ENCODE results near the gene QKI. TPM values are rescaled to one million over a fixed set of nuclear protein-coding genes. Genes with fewer than 3 reads are reported as not detected.
"Not testable (repeated sequence)": the region's sequence is repeated elsewhere in the genome, so short reads cannot be mapped to it uniquely, and the experiment has no call there.

QKI gene
- total RNA-seq, 1 donor, result 111 TPM

GRCh38 chr6:163413345-163414116 is 987 bp upstream of the QKI start:
- DNase-seq (ENCODE audit: low read depth in 2 of 3, low spot score in 2 of 3), result peak; percentile 94 to 98 (median 95)

GRCh38 chr6:163414946-163415619 is 565 bp downstream of the QKI start:
- peak in 2 of 3 donors; percentile 9 to 37 for DNase-seq (ENCODE audit: low read depth in 2 of 3, low spot score in 2 of 3)

GRCh38 chr6:163415620-163416556 is 1.4 kb downstream of the QKI start:
- peak; percentile 28 to 67 (median 48) for DNase-seq (ENCODE audit: low read depth in 2 of 3, low spot score in 2 of 3)

- peak in 2 of 3 donors; percentile 11 to 61 for DNase-seq (ENCODE audit: low read depth in 2 of 3, low spot score in 2 of 3)
Measured at GRCh38 chr6:163416557-163417253, 2.2 kb downstream of the QKI start.

GRCh38 chr6:163417595-163417994 is 3.1 kb downstream of the QKI start:
- DNase-seq (ENCODE audit: low read depth in 2 of 3, low spot score in 2 of 3), result no peak

- DNase-seq (ENCODE audit: low read depth in 2 of 3, low spot score in 2 of 3), result no peak
Measured at GRCh38 chr6:163418311-163419029, 4.0 kb downstream of the QKI start.

GRCh38 chr6:163419413-163420288 is 5.1 kb downstream of the QKI start:
- DNase-seq (ENCODE audit: low read depth in 2 of 3, low spot score in 2 of 3), result no peak

GRCh38 chr6:163420289-163420614 is 5.7 kb downstream of the QKI start:
- no peak for DNase-seq (ENCODE audit: low read depth in 2 of 3, low spot score in 2 of 3)

GRCh38 chr6:163422550-163422949 is 8.0 kb downstream of the QKI start:
- no peak for DNase-seq (ENCODE audit: low read depth in 2 of 3, low spot score in 2 of 3)

- no peak for DNase-seq (ENCODE audit: low read depth in 2 of 3, low spot score in 2 of 3)
Measured at GRCh38 chr6:163423696-163424095, 9.2 kb downstream of the QKI start.

- DNase-seq (ENCODE audit: low read depth in 2 of 3, low spot score in 2 of 3), result peak in 1 of 3 donors; percentile 78
Measured at GRCh38 chr6:163427498-163428254, 13.2 kb downstream of the QKI start.

GRCh38 chr6:163428373-163428772 is 13.9 kb downstream of the QKI start:
- no peak for DNase-seq (ENCODE audit: low read depth in 2 of 3, low spot score in 2 of 3)

- no peak for DNase-seq (ENCODE audit: low read depth in 2 of 3, low spot score in 2 of 3)
Measured at GRCh38 chr6:163429858-163430448, 15.4 kb downstream of the QKI start.

- peak in 1 of 3 donors; percentile 13 for DNase-seq (ENCODE audit: low read depth in 2 of 3, low spot score in 2 of 3)
Measured at GRCh38 chr6:163432300-163432699, 17.8 kb downstream of the QKI start.

GRCh38 chr6:163433486-163433885 is 19.0 kb downstream of the QKI start:
- not testable (repeated sequence) for DNase-seq (ENCODE audit: low read depth in 2 of 3, low spot score in 2 of 3)

GRCh38 chr6:163435023-163435422 is 20.5 kb downstream of the QKI start:
- DNase-seq (ENCODE audit: low read depth in 2 of 3, low spot score in 2 of 3), result no peak

- no peak for DNase-seq (ENCODE audit: low read depth in 2 of 3, low spot score in 2 of 3)
Measured at GRCh38 chr6:163436843-163437242, 22.3 kb downstream of the QKI start.

GRCh38 chr6:163437466-163437865 is 22.9 kb downstream of the QKI start:
- DNase-seq (ENCODE audit: low read depth in 2 of 3, low spot score in 2 of 3), result no peak
